GM21526 (cell line): ENCODE results near the gene SAC3D1.
"Not testable (repeated sequence)": the region's sequence is repeated elsewhere in the genome, so short reads cannot be mapped to it uniquely, and the experiment has no call there.

Experiments
- ATAC-seq: cut with Tn5 transposase; IDR thresholded peaks from one replicate; pipeline ENCODE4 v1.9.1; 2021; ENCODE audit warnings: moderate library complexity; ENCODE audit not compliant: unreplicated experiment, low FRiP score

SAC3D1 gene

GRCh38 chr11:65021509-65021908 is 19.5 kb upstream of the SAC3D1 start:
- no peak for ATAC-seq

- ATAC-seq, result not testable (repeated sequence)
Observed at GRCh38 chr11:65023502-65023901, 17.5 kb upstream of the SAC3D1 start.

- ATAC-seq, result no peak
Observed at GRCh38 chr11:65026810-65027209, 14.2 kb upstream of the SAC3D1 start.

- ATAC-seq, result peak; percentile 70
Observed at GRCh38 chr11:65027213-65028067, 13.6 kb upstream of the SAC3D1 start, which contains the start of gene SNX15. Gene SNX15, plus strand, starts transcription at chr11:65027439. Its CDS starts 99 bp downstream, at chr11:65027538.

GRCh38 chr11:65032216-65032615 is 8.8 kb upstream of the SAC3D1 start:
- ATAC-seq, result no peak

- ATAC-seq, result no peak
Observed at GRCh38 chr11:65034423-65034822, 6.6 kb upstream of the SAC3D1 start.

GRCh38 chr11:65035579-65035978 is 5.4 kb upstream of the SAC3D1 start:
- ATAC-seq, result no peak

- no peak for ATAC-seq
Observed at GRCh38 chr11:65036931-65037330, 4.1 kb upstream of the SAC3D1 start.

GRCh38 chr11:65040520-65040846 is 527 bp upstream of the SAC3D1 start:
- ATAC-seq, result no peak

GRCh38 chr11:65042891-65043290 is 1.9 kb downstream of the SAC3D1 start:
- no peak for ATAC-seq

- ATAC-seq, result no peak
Observed at GRCh38 chr11:65043881-65044501, 3.0 kb downstream of the SAC3D1 start.

GRCh38 chr11:65045061-65045460 is 4.1 kb downstream of the SAC3D1 start:
- no peak for ATAC-seq

GRCh38 chr11:65045728-65046127 is 4.7 kb downstream of the SAC3D1 start:
- no peak for ATAC-seq

- ATAC-seq, result no peak
Observed at GRCh38 chr11:65047581-65048422, 6.8 kb downstream of the SAC3D1 start.

- ATAC-seq, result no peak
Observed at GRCh38 chr11:65051398-65051858, 10.4 kb downstream of the SAC3D1 start.

- no peak for ATAC-seq
Observed at GRCh38 chr11:65053827-65054508, 13.0 kb downstream of the SAC3D1 start.

- ATAC-seq, result no peak
Observed at GRCh38 chr11:65055538-65055937, 14.5 kb downstream of the SAC3D1 start.

GRCh38 chr11:65056999-65057398 is 16.0 kb downstream of the SAC3D1 start:
- no peak for ATAC-seq

- ATAC-seq, result no peak
Observed at GRCh38 chr11:65057526-65057925, 16.5 kb downstream of the SAC3D1 start.

- no peak for ATAC-seq
Observed at GRCh38 chr11:65058012-65058411, 17.0 kb downstream of the SAC3D1 start.
